HG02852 (cell line): ENCODE measurements around the gene OR10S1.
"Not testable (repeated sequence)": the region's sequence is repeated elsewhere in the genome, so short reads cannot be mapped to it uniquely, and the experiment has no call there.

Experiments used
- ATAC-seq: cut with Tn5 transposase; IDR thresholded peaks from one replicate; pipeline ENCODE4 v1.9.1; 2021; ENCODE audit warnings: mild to moderate bottlenecking, moderate library complexity; ENCODE audit not compliant: unreplicated experiment

OR10S1 gene, protein sequence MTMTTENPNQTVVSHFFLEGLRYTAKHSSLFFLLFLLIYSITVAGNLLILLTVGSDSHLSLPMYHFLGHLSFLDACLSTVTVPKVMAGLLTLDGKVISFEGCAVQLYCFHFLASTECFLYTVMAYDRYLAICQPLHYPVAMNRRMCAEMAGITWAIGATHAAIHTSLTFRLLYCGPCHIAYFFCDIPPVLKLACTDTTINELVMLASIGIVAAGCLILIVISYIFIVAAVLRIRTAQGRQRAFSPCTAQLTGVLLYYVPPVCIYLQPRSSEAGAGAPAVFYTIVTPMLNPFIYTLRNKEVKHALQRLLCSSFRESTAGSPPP

DNA sequence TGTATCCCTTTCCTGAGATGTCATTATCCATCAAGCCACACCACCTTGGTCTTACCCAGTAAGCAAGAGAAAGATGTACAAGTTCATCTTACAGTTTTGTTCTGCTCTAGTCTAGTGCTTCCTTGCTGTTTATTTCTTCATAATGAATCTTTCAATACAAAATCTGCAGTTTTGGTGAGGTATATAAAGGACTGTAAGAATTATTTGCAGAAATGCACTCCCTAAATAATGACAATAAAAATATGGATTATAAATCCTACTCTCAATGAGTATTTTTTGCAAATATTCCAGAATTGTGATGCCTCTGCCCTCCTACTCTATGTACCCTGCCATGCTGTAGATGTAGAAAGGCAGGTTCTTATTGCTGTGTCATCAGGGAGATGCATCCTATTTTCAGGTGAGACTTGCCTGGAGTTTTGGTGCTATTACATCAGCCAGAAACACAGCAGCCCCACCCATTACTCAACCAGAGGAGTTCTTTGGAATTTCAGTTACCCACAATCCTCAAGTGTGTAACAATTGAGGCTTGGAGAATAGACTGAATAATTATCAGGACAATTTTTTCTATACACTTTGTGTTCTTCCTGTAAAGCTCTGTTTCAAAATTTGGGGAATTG, at the start of gene OR10S1:
OR10S1 (minus strand) TSS at position 51 of the 617 bp plus-strand sequence. CDS start 117 bp downstream, outside the sequence.
- no peak for ATAC-seq

GRCh38 chr11:124026498-124026897, 48.9 kb upstream of the OR10S1 start, which contains the start of gene OR10G8:
Gene OR10G8, plus strand, starts transcription at chr11:124026798. Its CDS starts 2,825 bp downstream, at chr11:124029623.
- ATAC-seq: no peak

DNA sequence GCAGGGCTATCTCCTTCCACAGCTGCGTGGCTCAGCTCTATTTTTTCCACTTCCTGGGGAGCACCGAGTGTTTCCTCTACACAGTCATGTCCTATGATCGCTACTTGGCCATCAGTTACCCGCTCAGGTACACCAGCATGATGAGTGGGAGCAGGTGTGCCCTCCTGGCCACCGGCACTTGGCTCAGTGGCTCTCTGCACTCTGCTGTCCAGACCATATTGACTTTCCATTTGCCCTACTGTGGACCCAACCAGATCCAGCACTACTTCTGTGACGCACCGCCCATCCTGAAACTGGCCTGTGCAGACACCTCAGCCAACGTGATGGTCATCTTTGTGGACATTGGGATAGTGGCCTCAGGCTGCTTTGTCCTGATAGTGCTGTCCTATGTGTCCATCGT, 38.3 kb upstream of the OR10S1 start:
- not testable (repeated sequence) for ATAC-seq

- ATAC-seq: no peak
Measured at GRCh38 chr11:124012697-124013096, 35.1 kb upstream of the OR10S1 start, which contains the start of gene OR10G4. Gene OR10G4, plus strand, starts transcription at chr11:124012997. Its CDS starts 2,578 bp downstream, at chr11:124015575.

DNA sequence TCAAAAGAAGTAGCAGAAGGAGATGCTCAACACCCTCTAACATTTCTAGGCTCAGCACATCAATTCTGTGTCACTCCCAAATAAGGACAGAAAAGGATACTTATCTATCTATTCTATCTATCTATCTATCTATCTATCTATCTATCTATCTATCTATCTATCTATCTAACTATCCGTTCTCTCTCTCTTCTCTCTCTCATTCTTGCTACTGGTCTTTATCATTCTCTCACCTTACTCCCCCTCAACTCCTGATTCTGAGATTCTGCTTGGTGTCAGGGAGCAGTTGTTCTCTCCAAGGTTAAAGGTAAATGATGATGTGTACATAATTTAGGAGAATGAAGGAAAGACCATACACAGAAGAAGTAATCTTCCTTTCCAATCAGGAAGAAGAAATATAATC, 17.5 kb upstream of the OR10S1 start, which contains the start of gene OR10G6:
OR10G6 (minus strand) TSS at position 43 of the 400 bp plus-strand sequence; CDS start at position 43, 0 bp downstream.
- no peak for ATAC-seq

- ATAC-seq: no peak
Measured at GRCh38 chr11:123979311-123979710, 1.7 kb upstream of the OR10S1 start.

DNA sequence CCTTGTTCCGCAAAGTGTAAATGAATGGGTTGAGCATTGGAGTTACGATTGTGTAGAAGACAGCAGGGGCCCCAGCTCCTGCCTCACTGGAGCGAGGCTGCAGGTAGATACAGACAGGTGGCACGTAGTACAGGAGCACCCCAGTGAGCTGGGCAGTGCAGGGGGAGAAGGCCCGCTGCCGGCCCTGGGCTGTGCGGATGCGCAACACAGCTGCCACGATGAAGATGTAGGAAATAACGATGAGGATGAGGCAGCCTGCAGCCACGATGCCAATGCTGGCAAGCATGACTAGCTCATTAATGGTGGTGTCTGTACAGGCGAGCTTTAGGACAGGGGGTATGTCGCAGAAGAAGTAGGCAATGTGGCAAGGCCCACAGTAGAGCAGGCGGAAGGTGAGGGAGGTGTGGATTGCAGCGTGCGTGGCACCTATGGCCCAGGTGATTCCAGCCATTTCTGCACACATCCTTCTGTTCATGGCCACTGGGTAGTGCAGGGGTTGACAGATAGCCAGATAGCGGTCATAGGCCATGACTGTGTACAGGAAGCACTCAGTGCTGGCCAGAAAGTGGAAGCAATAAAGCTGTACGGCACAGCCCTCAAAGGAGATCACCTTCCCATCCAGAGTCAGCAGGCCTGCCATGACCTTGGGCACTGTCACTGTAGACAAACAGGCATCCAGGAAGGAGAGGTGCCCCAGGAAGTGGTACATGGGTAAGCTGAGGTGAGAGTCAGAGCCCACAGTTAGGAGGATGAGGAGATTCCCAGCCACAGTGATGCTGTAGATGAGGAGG, 616 bp downstream of the OR10S1 start:
- ATAC-seq: no peak

DNA sequence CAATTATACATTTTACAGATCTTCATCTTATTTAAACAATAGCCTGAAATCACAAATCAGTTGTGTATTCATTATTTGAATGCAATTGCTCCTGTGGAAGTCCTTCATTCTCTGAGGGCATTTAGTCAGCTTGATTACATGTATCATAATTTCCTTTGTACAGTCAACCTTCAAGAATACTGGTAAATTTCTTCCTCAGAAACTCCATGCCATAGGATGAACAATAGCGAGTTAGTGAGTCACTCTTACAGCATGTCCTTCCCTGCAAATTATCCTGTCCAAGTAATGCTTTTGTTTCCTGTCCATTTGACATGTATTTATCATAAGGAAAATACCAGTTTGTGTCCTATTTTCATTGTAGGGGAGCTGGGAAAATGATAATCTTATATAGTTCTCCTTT, 3.8 kb downstream of the OR10S1 start:
- ATAC-seq: no peak

DNA sequence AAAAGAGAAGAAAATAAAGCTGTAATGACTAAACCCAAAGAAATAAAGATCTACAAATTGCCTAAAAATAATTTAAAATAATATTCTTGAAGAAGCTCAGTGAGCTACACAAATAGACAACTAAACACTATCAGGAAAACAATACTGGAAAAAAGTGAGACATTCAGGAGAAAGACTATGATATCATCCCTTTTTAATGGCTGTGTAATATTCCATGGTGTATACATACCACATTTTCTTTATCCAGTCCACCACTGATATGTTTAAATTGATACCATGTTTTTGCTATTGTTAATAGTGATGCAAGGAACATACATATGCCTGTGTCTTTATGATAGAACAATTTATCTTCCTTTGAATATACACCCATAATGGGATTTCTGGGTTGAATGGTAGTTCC, 20.8 kb downstream of the OR10S1 start:
- ATAC-seq: no peak

- ATAC-seq: no peak
Measured at GRCh38 chr11:123945132-123945531, 32.4 kb downstream of the OR10S1 start.

DNA sequence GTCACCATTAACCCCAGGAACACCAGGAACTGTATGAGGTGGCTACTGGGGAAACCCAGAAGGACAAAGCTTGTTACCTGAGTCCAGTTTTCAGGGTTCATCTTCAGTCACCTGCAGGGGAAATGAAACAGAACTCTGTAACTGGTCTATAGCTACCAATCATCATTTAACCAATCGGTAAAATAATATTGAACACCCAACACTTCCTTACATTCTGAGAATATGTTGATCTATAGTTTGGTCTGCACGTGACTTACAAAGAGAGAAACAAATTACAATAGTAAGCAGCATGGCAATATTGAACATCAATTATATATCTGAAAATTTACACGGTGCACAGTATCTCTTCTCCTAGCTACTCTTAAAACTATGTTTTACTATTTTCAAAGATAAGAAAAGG, 33.8 kb downstream of the OR10S1 start, which contains the start of gene OR6T1:
OR6T1 (minus strand) TSS at position 101 of the 400 bp plus-strand sequence; CDS start at position 101, 0 bp downstream.
- no peak for ATAC-seq

- ATAC-seq: no peak
Measured at GRCh38 chr11:123942413-123942812, 35.2 kb downstream of the OR10S1 start.

GRCh38 chr11:123939317-123939716, 38.3 kb downstream of the OR10S1 start, which contains the start of gene OR4D5:
Gene OR4D5, plus strand, starts transcription at chr11:123939617. Its CDS starts 0 bp downstream, at chr11:123939617.
- ATAC-seq: no peak
